ENCODE data around the gene WDR70. TPM values are rescaled to one million over a fixed set of nuclear protein-coding genes. Genes with fewer than 3 reads are reported as not detected.

The WDR70 gene
- total RNA-seq, 1 donor from 2014 or later, result 31.3 TPM

- no peak overlapping the region for H3K4me3 Mint-ChIP-seq (ENCODE audit: unreplicated experiment)
- no peaks in the 10 kb centered on the region for H3K4me1 ChIP-seq (ENCODE audit: insufficient read depth, low read length)
- H3K27me3 Mint-ChIP-seq (ENCODE audit: low read depth, unreplicated experiment), result no peaks in the 10 kb centered on the region
- H3K27me3 ChIP-seq (ENCODE audit: insufficient read depth, low read length), result no peaks in the 10 kb centered on the region
- no peak overlapping the region for H3K27ac Mint-ChIP-seq (ENCODE audit: unreplicated experiment)
- H3K4me2 ChIP-seq (ENCODE audit: low read length), result no peak overlapping the region
- H3K27ac ChIP-seq (ENCODE audit: low read depth, low read length), result no peak overlapping the region
- no peaks in the 10 kb centered on the region for H3K9me3 ChIP-seq (ENCODE audit: insufficient read depth, low read depth, low read length)
- H3K4me1 Mint-ChIP-seq (ENCODE audit: low read depth, unreplicated experiment), result no peaks in the 10 kb centered on the region
- H3K36me3 ChIP-seq (ENCODE audit: insufficient read depth, low read length), result no peaks in the 10 kb centered on the region
- no peak overlapping the region for H3K9ac ChIP-seq (ENCODE audit: low read length)
- H3K79me2 ChIP-seq (ENCODE audit: insufficient read depth, low read length), result no peaks in the 10 kb centered on the region
- DNase-seq (ENCODE audit: low read depth), result peak; percentile 35
- H3K36me3 Mint-ChIP-seq (ENCODE audit: low read depth, unreplicated experiment), result peaks cover 2% of the 10 kb centered on the region
- H2AFZ ChIP-seq (ENCODE audit: low read depth, low read length), result no peak overlapping the region
- H3K4me3 ChIP-seq (ENCODE audit: insufficient read depth, low read depth, low read length), result no peak overlapping the region
- no peaks in the 10 kb centered on the region for H4K20me1 ChIP-seq (ENCODE audit: insufficient read depth, low read length)
- FAIRE-seq, result no peak
- no peaks in the 10 kb centered on the region for H3K9me3 Mint-ChIP-seq (ENCODE audit: unreplicated experiment)
- TF ChIP-seq CTCF (IDR thresholded peaks at IDR 0.05; ENCODE audit: insufficient read depth, low read depth, low read length), result no peak
- no peak for TF ChIP-seq EZH2 (IDR thresholded peaks at IDR 0.05; ENCODE audit: insufficient read depth, low read length)
Measured at GRCh38 chr5:37703841-37704241, 324.7 kb downstream of the WDR70 start.

- Histone ChIP-seq H3K9me3 (ENCODE audit: insufficient read depth, low read depth, low read length) (no peaks in the 10 kb centered on the region), H3K4me1 (ENCODE audit: insufficient read depth, low read length) (no peaks in the 10 kb centered on the region), H3K79me2 (ENCODE audit: insufficient read depth, low read length) (no peaks in the 10 kb centered on the region), H3K4me2 (ENCODE audit: low read length) (no peak overlapping the region), H4K20me1 (ENCODE audit: insufficient read depth, low read length) (no peaks in the 10 kb centered on the region), H3K4me3 (ENCODE audit: insufficient read depth, low read depth, low read length) (no peak overlapping the region), H3K27me3 (ENCODE audit: insufficient read depth, low read length) (no peaks in the 10 kb centered on the region), H2AFZ (ENCODE audit: low read depth, low read length) (no peak overlapping the region), H3K36me3 (ENCODE audit: insufficient read depth, low read length) (no peaks in the 10 kb centered on the region), H3K9ac (ENCODE audit: low read length) (no peak overlapping the region), H3K27ac (ENCODE audit: low read depth, low read length) (no peak overlapping the region)
- H3K4me1 Mint-ChIP-seq (ENCODE audit: low read depth, unreplicated experiment), result no peaks in the 10 kb centered on the region
- H3K27me3 Mint-ChIP-seq (ENCODE audit: low read depth, unreplicated experiment), result no peaks in the 10 kb centered on the region
- H3K4me3 Mint-ChIP-seq (ENCODE audit: unreplicated experiment), result no peak overlapping the region
- FAIRE-seq (no peak), DNase-seq (ENCODE audit: low read depth) (no peak)
- H3K27ac Mint-ChIP-seq (ENCODE audit: unreplicated experiment), result no peak overlapping the region
- H3K9me3 Mint-ChIP-seq (ENCODE audit: unreplicated experiment), result no peaks in the 10 kb centered on the region
- no peak for TF ChIP-seq EZH2 (IDR thresholded peaks at IDR 0.05; ENCODE audit: insufficient read depth, low read length)
- no peak for TF ChIP-seq CTCF (IDR thresholded peaks at IDR 0.05; ENCODE audit: insufficient read depth, low read depth, low read length)
- H3K36me3 Mint-ChIP-seq (ENCODE audit: low read depth, unreplicated experiment), result peaks cover 2% of the 10 kb centered on the region
Measured at GRCh38 chr5:37704406-37704805, 325.3 kb downstream of the WDR70 start.

GRCh38 chr5:37709020-37709419 is 329.9 kb downstream of the WDR70 start:
- no peaks in the 10 kb centered on the region for H3K79me2 ChIP-seq (ENCODE audit: insufficient read depth, low read length)
- TF ChIP-seq CTCF (IDR thresholded peaks at IDR 0.05; ENCODE audit: insufficient read depth, low read depth, low read length), result no peak
- no peak for TF ChIP-seq EZH2 (IDR thresholded peaks at IDR 0.05; ENCODE audit: insufficient read depth, low read length)
- Mint-ChIP-seq H3K36me3 (ENCODE audit: low read depth, unreplicated experiment) (no peaks in the 10 kb centered on the region), H3K27me3 (ENCODE audit: low read depth, unreplicated experiment) (no peaks in the 10 kb centered on the region), H3K9me3 (ENCODE audit: unreplicated experiment) (no peaks in the 10 kb centered on the region), H3K4me3 (ENCODE audit: unreplicated experiment) (no peak overlapping the region), H3K27ac (ENCODE audit: unreplicated experiment) (no peak overlapping the region), H3K4me1 (ENCODE audit: low read depth, unreplicated experiment) (peaks cover 10% of the 10 kb centered on the region)
- DNase-seq (ENCODE audit: low read depth) (no peak), FAIRE-seq (no peak)
- no peaks in the 10 kb centered on the region for H4K20me1 ChIP-seq (ENCODE audit: insufficient read depth, low read length)
- H3K4me2 ChIP-seq (ENCODE audit: low read length), result no peak overlapping the region
- H3K9ac ChIP-seq (ENCODE audit: low read length), result no peak overlapping the region
- no peaks in the 10 kb centered on the region for H3K36me3 ChIP-seq (ENCODE audit: insufficient read depth, low read length)
- H3K4me3 ChIP-seq (ENCODE audit: insufficient read depth, low read depth, low read length), result no peak overlapping the region
- H3K27me3 ChIP-seq (ENCODE audit: insufficient read depth, low read length), result no peaks in the 10 kb centered on the region
- H3K4me1 ChIP-seq (ENCODE audit: insufficient read depth, low read length), result no peaks in the 10 kb centered on the region
- H3K27ac ChIP-seq (ENCODE audit: low read depth, low read length), result no peak overlapping the region
- H2AFZ ChIP-seq (ENCODE audit: low read depth, low read length), result no peak overlapping the region
- H3K9me3 ChIP-seq (ENCODE audit: insufficient read depth, low read depth, low read length), result no peaks in the 10 kb centered on the region

All from astrocyte (in vitro differentiated cells and primary cell).